ENCODE results near the gene KRT16.
"Not testable (repeated sequence)": the region's sequence is repeated elsewhere in the genome, so short reads cannot be mapped to it uniquely, and the experiment has no call there.

Gene KRT16

DNA sequence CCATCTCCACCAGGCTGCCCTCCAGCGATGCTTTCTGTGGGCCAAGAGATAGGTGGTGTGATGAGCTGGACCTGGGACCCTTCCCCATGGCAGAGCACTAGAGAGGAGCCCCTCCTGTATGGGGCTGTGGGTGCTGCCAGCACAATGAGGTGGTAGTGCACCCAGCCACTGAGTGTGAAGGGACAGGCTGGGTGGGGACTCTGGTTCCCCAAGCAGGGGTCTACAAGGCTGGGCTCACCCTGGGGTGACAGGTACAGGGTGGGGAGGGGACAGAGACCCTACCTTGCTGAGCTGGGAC is 15.5 kb upstream of the KRT16 start:
- DNase-seq (ENCODE audit: low read depth), result not testable (repeated sequence)

DNA sequence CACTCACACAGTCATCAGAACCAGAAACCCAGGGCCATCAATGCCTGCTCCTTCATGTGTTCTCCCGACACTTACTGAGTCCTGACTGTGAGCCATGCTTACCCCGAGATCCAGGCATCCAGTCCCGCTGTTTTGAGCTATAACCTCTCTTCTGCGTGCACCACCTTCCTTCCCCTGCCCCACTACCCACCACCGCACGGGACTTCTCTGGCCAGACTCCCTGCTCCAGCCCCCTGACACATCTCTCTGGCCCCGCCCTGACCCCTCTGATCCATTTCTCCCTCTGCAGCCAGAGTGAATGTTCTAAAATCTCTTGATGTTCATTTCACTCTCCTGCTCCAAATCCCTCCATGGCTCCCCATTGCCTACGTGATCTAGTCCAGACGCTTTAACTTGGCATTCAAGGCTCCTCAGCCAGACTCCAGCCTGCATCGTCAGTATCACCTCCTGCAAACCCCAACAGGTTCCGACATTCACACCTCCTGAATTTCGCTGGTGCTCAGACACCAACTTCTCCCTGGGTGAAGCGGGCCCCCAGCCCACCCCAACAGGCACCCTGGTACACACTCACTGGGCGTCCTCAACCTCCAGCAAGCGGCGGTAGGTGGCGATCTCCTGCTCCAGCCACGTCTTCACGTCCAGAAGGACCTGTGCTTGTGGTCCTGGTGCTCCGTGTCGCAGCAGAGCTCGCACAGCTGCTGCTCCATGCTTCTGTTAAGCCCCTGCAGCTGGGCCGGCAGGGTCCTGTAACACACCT is 14.9 kb upstream of the KRT16 start:
- DNase-seq (ENCODE audit: low read depth), result no peak

DNA sequence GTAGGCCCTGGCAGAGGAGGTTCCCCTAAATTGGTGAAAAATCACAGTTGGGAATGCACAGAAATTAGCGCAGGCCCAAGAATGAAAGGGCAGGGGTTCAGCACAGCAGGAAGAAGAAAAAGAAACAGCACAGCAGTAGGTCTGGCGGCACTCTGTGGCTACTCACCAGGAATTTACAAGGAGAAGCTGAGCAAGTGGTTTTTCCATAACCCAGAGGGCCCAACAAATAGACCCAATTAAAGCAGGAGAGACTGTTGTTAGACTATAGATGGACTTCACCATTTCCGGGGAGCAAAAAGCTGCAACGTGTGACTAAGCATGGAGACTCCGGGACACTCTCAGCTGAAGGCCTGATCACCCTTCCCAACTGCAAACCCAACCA is 14.3 kb upstream of the KRT16 start:
- not testable (repeated sequence) for DNase-seq (ENCODE audit: low read depth)

DNA sequence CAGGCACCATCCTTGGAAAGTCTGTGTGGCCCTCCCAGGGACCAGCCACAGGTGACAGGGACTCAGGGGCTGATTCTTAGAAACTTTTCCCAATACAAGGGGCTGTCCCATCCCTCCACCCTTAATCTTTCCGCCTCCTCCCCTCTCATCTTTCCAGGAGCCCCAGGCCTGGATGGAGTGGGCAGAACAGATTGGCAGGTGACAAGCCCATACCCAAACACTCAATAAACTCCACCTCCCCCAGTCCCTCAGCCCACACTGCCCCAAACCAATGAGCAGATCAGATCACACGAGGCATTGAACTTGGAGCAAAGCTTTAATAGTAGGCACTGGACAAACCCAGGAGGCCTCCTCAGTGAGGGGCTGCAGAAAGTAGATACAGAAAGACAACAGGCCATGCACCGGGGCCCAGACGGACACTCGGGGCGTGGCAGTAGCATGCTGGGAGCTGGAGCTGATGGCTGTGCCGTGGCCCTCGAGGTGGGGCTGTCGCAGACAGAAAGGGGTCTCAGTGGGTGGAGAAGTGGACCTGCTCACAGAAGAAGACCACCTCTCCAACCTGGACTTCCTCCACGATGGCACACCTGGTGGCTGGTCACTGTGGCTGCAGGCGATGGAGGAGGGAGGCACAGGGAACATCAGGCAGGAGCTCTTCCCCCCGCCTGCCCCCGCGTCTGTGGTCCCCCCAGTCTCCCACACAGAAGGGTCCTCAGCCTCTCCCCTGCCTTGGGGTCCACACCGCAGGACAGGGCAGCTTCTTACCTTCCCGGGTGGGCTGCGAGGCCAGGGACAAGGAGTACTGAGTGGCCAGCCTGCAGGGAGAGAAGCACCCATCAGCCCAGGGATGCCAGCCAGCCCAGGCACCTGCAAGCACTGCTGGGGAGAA is 13.7 kb upstream of the KRT16 start:
- DNase-seq (ENCODE audit: low read depth), result not testable (repeated sequence)

DNA sequence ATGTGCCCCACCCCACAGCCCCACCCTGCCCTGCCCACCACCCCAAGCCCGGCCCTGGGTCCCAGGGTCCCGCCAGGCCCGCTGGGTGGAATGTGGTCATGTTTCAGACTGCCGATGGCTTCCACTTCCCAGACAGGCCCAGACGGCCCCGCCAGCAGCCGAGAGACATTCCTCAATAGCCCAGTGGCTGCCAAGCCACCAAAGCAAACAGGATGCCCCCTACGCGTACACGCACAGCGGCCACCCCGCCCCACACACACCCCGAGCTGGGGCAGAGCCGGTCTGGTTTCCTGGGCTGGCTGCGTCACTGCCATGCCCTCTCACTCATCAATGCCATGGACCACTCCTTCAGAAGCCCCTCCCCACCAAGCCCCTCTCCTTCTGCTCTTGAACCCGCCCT is 13.0 kb upstream of the KRT16 start:
- DNase-seq (ENCODE audit: low read depth), result no peak

DNA sequence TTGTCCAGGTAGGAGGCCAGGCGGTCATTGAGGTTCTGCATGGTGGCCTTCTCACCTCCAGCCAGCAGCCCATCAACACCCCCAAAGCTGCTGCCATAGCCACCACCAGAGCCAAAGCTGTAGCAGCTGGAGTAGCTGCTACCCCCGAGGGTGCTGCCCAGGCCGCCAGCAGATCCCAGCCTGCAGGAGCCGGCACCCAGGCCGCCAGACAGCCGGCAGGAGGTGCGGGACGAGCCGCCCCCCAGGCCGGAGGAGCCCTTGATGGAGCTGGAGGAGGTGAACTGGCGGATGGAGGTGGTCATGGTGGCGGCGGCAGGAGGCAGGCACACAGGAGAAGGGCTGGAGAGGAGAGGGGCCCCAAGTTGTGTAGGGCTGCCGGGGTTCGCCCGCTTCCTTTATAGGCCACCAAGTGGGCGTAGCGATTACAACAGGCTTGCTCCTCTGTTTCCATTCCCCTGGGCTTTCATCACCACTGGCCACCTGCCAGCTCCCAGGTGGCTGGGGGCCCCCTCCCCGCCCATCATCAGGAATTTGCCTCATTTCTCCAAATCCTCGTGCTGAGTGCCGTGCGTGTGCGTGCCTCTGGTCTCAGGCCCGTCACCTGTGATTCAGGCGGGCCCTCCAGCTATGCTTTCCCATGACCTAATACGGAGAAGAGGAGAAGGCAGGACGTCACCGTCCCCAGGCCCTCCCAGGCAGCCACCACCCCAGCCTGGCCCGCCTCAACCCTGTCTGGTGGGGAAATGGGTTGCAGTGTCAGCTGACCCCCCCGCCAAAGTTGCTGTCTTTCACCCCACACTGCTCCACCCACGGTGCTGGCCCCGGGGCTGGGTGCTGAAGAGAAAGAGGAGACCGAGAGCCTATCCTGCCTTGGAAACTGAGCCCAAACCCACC is 11.9 kb upstream of the KRT16 start, which contains the start of gene KRT17:
Gene KRT17, minus strand, starts transcription at position 368 of the 894 bp plus-strand sequence. Its CDS starts 66 bp downstream, at position 302.
- DNase-seq (ENCODE audit: low read depth), result no peak

DNA sequence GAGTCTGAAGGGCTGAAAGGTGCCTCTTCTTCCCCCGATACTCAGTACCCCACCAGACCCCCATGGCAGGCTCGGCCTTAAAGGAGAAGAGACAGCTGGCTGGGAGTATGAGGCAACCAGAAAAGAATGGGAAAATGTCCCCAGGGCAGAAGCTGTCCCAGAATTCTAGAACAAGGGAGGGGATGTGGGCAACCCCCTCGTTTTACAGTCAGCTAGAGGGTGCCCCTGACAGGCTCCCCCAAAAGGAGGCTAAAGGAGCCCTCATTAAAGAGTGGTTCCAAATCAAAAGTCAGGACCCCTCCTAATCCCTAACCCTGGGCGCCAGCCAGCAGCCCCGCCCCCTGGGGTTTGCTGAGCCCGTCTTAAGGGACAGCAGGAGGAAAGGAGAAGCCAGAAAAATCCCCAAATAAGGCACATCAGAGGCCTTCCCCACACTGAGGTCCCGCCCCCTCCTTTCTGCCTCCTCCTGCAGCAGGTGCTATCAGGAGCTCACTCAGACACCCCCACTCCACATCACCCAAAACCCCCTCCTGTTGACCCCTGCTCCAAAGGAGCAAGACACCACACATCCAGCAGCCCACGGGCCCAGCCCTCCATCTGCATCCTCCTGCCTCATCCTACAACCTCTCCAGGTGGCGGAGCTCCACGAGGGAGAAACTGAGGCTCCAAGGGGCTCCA is 10.8 kb upstream of the KRT16 start:
- DNase-seq (ENCODE audit: low read depth), result not testable (repeated sequence)

DNA sequence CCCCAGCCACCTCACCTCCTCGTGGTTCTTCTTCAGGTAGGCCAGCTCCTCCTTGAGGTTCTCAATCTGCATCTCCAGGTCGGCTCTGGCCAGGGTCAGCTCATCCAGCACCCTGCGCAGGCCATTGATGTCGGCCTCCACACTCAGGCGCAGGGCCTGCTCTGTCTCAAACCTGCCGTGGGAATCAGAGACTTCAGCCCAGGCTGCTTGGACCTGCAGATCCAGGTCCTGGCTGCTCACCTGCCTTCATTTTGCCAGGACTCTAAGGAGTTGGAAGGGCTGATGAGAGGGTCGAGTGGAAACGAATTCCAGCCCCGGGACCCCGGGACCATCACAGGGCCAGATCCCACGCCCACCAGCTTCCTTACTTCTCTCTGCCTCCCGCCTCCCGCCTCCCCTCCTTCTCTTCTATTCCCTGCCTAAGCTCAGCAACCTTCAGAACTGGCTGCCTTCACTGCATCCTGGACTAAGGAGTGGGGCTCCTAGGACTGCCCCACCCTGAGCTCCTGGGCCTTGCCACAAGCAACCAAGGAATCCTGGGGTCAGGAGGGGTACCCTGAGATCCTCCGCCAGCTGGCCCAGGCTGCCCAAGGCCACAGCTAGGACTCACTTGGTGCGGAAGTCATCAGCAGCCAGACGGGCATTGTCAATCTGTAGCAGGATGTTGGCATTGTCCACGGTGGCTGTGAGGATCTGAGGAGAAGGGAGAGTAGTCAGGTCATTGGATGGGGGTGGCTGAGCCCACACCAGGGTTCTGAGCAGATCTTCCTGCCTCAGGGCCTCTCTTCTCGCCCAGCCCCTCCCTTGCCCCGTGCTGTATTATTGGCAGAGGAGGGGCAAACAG is 10.0 kb upstream of the KRT16 start:
- DNase-seq (ENCODE audit: low read depth), result not testable (repeated sequence)

DNA sequence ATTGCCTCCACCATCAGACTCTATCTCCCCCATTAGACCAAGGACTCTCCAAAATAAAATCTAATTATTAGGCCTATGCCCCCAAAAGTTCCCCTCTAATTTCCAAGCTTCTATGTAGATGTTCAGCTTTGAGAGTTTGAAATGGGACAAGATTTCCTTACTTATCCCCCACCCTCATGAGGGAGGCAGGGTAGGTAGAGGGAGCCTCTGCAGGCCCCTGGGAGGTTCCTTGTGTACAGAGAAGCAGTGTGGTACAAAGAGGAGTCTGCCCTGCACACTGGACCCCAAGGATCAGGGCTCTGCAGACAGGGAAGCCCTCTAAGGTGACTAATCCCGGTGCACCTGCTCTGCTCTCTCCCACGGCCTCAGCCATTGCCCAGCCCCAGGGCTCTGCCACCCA is 9.3 kb upstream of the KRT16 start:
- DNase-seq (ENCODE audit: low read depth), result no peak

DNA sequence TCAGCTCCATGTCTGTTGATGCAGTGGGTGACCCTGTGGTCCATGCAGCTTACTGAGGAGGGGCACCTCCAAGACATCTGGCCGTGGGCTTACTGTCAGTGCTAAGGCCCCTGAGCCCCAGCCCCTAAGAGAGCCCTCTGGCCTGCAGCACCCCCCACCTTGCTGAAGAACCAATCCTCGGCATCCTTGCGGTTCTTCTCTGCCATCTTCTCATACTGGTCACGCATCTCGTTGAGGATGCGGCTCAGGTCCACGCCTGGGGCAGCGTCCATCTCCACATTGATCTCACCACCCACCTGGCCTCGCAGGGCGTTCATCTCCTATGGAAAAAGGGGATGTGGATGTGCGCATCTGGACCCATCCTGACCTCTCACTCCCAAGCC is 8.9 kb upstream of the KRT16 start:
- DNase-seq (ENCODE audit: low read depth), result not testable (repeated sequence)

DNA sequence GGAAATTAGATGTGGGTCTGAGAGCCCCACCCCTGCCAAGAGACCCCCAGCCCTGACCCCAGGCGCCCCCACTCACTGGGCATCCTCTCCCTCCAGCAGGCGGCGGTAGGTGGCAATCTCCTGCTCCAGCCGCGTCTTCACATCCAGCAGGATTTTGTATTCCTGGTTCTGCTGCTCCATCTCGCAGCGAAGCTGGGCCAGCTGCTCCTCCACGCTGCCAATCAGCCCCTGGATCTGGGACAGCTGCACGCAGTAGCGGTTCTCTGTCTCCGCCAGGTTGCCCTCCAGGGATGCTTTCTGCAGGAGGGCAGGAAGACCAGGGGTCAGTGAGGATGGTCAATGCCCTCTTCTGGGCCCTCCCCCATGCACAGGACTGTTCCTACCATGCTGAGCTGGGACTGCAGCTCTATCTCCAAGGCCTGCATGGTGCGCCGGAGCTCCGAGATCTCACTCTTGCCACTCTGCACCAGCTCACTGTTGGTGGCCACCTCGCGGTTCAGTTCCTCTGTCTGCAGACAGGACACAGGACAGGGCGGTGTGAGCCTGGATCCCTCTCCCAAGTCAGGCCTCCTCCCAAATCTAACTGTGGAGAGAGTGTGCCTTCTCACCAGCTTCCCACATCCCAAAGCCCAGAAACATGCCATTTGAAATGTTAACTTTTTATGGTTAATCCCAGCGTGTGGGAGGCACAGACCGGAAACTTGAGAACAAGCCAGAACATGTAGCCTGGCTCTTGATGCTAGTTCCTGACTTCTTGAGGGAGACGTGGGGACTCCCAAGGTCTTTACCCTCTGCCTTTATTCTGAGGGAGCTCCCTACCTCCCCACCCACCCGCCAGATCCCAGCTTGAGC is 8.2 kb upstream of the KRT16 start:
- no peak for DNase-seq (ENCODE audit: low read depth)

DNA sequence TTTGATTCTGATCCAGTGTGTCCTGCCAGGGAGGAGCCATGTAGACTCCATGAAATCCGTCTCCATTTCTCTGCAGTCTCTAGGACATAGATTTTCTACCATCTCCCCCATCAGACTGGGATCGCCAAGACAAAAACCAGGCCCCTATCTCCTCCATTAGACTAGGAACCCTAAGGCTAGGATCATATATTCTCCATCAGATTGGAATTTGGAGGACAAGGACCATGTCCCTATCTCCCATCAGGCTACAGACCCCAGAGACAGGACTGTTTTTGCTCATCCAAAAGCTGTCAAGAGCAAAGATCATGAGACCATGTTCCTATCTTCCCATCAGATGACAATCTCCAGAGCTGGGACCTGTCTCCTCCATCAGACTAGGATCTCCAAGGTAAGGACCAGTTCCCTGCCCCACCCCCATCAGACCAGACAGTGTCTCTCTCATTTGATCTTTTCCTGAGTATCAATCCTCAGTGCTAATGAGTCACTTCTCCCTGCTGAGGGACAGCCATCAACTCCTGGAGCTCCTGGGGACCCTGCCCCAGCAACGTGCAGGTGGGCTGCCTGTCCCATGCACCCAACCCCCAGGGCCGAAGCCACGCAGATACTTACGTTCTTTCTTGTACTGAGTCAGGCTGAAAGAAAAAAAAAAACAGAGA is 7.5 kb upstream of the KRT16 start:
- not testable (repeated sequence) for DNase-seq (ENCODE audit: low read depth)

DNA sequence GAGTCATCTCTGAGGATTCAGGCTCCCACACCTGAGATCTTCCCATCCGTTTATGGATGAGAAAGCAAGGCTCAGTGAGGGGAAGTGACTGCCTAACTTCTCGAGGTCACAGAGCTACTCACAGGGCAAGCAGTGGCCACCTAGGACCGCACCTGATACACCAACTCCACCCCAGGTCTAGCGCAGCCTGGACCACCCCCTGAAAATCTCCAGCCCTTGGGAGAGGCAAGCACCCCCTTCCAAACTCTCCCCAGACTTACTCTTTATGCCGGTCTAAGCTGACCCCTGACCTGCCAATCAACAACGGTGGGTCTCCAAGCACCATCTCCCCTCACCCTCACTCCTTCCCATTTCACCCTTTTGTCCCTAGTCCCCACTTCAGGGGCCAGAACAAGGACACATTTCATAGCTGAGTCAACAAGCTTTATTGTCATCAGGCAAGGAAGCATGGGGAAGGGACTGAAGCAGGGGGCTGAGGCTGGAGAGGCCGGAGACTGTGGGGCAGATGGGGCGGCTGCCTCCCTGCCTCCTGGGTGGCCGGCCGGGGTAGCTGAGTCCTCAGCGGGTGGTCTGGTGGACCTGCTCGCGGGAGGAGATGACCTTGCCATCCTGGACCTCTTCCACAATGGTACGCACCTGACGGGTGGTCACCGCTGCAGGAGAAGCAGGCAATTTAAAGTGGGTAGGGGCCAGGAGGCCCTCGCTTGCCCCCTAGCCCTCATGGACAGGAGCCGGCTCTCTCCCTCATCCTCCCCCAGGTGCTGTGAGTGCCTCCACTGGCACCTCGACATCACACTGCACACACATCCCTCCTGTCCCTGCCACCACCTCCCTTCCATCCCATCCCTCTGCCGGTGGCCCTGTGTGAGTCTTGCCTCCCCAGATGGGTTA is 6.7 kb upstream of the KRT16 start:
- DNase-seq (ENCODE audit: low read depth), result no peak

DNA sequence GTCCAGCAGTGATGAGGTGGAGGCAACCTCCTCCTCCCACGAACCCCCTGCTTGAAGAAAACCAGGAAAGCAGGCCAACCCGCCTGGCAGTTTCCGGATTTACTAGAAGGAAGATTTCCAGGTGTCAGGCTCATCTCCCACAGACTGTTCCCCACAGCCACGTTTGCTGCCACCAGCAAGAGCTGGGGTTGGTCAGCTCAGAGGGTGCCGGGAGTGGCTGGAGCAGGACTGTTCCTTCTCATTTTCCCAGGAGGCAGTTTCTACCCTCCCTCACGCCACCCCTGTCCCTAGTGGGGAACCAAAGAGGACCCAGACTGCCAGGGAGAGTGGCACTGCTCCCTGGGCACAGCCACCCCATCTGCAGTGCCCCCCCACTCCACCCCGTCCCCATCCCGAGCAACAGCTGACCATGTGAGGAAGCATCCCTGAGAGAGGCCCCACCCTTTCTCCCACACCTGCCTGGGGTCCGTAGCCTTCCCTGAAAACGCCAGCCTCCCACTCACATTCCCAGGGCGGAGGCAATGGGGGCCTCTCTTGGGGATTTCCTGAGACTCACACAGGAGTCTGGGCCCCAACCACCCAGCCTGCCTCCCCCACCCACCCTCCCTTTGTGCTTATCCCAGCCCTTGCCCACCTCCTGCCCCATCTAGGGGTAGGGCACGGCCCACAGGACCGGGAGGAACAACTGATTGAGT is 5.9 kb upstream of the KRT16 start:
- DNase-seq (ENCODE audit: low read depth), result no peak

DNA sequence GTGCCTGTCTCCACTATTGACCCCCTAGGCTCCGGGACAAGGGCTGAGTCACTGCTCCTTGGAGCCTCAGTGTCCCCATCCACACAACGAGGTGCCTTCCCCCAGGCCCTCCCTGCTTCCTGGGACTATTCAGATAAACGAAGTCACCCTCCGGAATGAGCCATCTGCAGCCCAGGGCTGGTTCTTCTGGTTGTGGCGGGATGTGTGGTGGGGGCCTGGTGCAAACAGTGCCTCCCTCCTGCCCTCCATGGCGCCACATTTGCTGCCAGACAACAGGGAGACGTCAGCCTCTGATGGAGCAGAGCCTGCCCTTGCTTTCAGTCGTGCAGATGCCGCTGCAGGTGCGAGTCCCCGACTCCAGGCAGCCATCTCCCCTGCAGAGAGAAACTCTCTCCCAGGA is 5.1 kb upstream of the KRT16 start:
- no peak for DNase-seq (ENCODE audit: low read depth)

DNA sequence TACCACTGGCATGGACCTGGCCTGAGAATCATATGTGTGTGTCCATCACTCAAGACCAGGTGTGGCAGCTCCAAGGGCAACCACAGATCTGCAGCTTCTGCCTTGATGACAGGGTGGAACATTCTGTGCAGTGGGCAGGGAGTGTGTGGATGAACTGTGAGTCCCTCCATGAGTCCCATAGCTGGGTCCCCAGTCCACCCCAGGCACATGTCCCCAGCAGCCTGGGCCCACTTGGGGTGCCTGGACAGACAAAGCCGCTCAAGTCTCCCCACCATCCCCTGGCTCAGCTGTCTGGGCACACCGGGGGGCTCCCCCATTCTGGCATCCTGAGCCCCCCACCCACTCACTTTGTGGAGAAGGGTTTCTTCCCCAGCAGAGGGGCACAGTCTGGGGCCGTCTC is 4.6 kb upstream of the KRT16 start:
- no peak for DNase-seq (ENCODE audit: low read depth)

DNA sequence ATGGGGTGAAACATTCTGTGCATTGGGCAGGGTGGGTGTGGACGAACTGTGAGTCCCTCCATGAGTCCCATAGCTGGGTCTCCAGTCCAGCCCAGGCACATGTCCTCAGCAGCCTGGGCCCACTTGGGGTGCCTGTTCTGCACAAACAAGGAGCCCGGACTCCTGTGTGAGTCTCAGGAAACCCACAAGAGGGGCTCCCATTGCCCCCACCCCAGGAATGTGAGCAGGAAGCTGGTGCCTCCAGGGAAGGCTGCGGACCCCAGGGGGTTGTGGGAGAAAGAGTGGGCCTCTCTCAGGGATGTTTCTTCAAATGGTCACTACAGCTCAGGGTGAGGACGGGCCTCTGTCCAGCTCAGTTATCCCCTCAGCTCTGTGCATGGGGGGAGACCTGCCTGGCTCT is 3.9 kb upstream of the KRT16 start:
- DNase-seq (ENCODE audit: low read depth), result not testable (repeated sequence)

DNA sequence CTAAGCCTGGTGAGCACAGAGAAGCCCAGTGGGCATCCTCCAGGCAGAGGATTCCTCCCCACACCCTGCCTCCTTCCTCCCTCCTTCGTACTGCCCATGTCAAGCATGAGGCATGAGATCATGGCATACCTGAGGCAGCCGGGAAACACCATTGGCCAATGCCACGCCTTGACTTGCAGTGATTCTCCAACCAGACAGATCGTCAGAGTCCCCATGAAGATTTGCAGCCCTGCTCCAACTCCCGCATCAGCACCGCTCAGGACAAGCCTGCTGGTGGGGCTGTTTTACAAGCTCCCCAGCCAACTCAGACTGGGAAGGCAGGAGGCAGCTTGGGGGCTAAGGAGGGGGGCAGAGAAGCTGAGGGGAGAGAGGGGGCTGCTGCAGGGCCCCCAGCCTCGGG is 2.9 kb upstream of the KRT16 start:
- no peak for DNase-seq (ENCODE audit: low read depth)

Measured in stimulated activated CD8-positive, alpha-beta memory T cell treated with anti-CD3 and anti-CD28 coated beads, Interleukin-15, amount 100 ng/mL, for 1 hour (primary cell).